GM12878 (cell line): ENCODE measurements around the gene FAM156B. TPM values are rescaled to one million over a fixed set of nuclear protein-coding genes. Genes with fewer than 3 reads are reported as not detected.

ENCODE experiments used
- ASH2L ChIP-seq: fragments of 300-600, 200-600 bp; sonication (generic); IDR thresholded peaks from 2 replicates; pipeline ENCODE4 v1.6.1; 2017; ENCODE audit warnings: low read depth, mild to moderate bottlenecking, borderline replicate concordance
- BCL11A ChIP-seq: IDR thresholded peaks from 2 replicates; pipeline ENCODE4 v1.6.1; 2011; ENCODE audit warnings: low read depth, low read length
- CBFB ChIP-seq: IDR thresholded peaks from 2 replicates; pipeline ENCODE4 v1.6.1; 2016; ENCODE audit warnings: antibody characterized with exemption, low read depth
- CHD4 ChIP-seq: fragments of 200-600 bp; sonication (generic); IDR thresholded peaks from 2 replicates; pipeline ENCODE4 v1.6.1; 2016; ENCODE audit warnings: mild to moderate bottlenecking
- EP300 ChIP-seq, 2 experiments: fragments of 150-350 bp in 1 of 2; IDR thresholded peaks; 2 replicates each; pipeline ENCODE4 v1.6.1; 2011 to 2012; ENCODE audit warnings: low read depth in 2 of 2, low read length in 2 of 2, borderline replicate concordance in 1 of 2, improper control_type of control experiment in 1 of 2, inconsistent platforms in 1 of 2; ENCODE audit not compliant: control insufficient read depth in 1 of 2
- FOXK2 ChIP-seq: fragments of 450-650 bp; IDR thresholded peaks from 2 replicates; pipeline ENCODE4 v1.6.1; 2017; ENCODE audit warnings: mild to moderate bottlenecking, moderate library complexity
- MEF2B ChIP-seq: fragments of 450-650 bp; IDR thresholded peaks from 2 replicates; pipeline ENCODE4 v1.6.1; 2018; ENCODE audit warnings: mild to moderate bottlenecking, moderate library complexity; ENCODE audit not compliant: partially characterized antibody, poor library complexity, severe bottlenecking
- RAD21 ChIP-seq: IDR thresholded peaks from 2 replicates; pipeline ENCODE4 v1.6.1; 2011; ENCODE audit warnings: mild to moderate bottlenecking, low read depth, low read length, moderate library complexity; ENCODE audit not compliant: insufficient read depth
- RCOR1 ChIP-seq: conservative IDR thresholded peaks from 2 replicates; pipeline ENCODE4 v1.6.1; 2012; ENCODE audit warnings: low read depth, low read length, improper control_type of control experiment
- REST ChIP-seq: IDR thresholded peaks from 2 replicates; pipeline ENCODE4 v1.6.1; 2012; ENCODE audit warnings: mild to moderate bottlenecking, low read depth, low read length
- SMAD5 ChIP-seq: IDR thresholded peaks from 2 replicates; pipeline ENCODE4 v1.6.1; 2016; ENCODE audit warnings: antibody characterized with exemption, low read depth
- YBX1 ChIP-seq: fragments of 450-650 bp; IDR thresholded peaks from 2 replicates; pipeline ENCODE4 v1.6.1; 2016; ENCODE audit warnings: antibody characterized with exemption
- ZBTB33 ChIP-seq: fragments of 450-650 bp; IDR thresholded peaks from 2 replicates; pipeline ENCODE4 v1.6.1; 2017; ENCODE audit warnings: mild to moderate bottlenecking
- ZBTB4 ChIP-seq: fragments of 450-650 bp; formaldehyde crosslinking; IDR thresholded peaks from 2 replicates; pipeline ENCODE4 v1.4.0; 2022; ENCODE audit warnings: mild to moderate bottlenecking, moderate library complexity
- polyA plus RNA-seq, 11 experiments: library from polyadenylated mRNA; depleted of rRNA in 4 of 11; unstranded in 6 of 11; stranded (reverse) in 5 of 11; fragments of >200 nt; fragmentation: Nextera tagmentation in 4 of 11; fragmentation: Illumina TruSeq in 1 of 11; extraction: Ambion mirVana in 4 of 11; extraction: Trizol in 1 of 11; gene quantifications; 1 replicate in 1 of 11; 2 replicates in 10 of 11; pipeline versions ENCODE4 v1.2.1 to v1.2.3, GENCODE V29; 2011 to 2016; ENCODE audit warnings: inconsistent platforms in 2 of 11, missing spikeins in 2 of 11, low read depth in 1 of 11
- total RNA-seq, 4 experiments: library from RNA; depleted of rRNA in 3 of 4; stranded (reverse); fragments of >200 nt in 3 of 4; fragmentation: Illumina TruSeq in 1 of 4; extraction: Trizol in 1 of 4; gene quantifications; 2 replicates each; pipeline versions ENCODE4 v1.2.1 to v1.2.3, GENCODE V29; 2013 to 2021
- TF ChIP-seq, protein P1 (sequence below): IDR thresholded peaks from 2 replicates; pipeline ENCODE4 v1.6.1; 2012; ENCODE audit warnings: low read depth, low read length, improper control_type of control experiment
- TF ChIP-seq, protein P2 (sequence below): fragments of 450-650 bp; IDR thresholded peaks from 2 replicates; pipeline ENCODE4 v1.6.1; 2018; ENCODE audit warnings: mild to moderate bottlenecking, low read depth, moderate library complexity; ENCODE audit not compliant: partially characterized antibody

FAM156B gene
- total and polyA plus RNA-seq, 10 of the 15 experiments (the other 5 are each of a cell fraction or from before 2014, with no cell fraction given), result 0.53 to 27.9 (median 16.8) TPM

- peak; percentile 88; the same call in 1 of the 2 replicates for TF ChIP-seq CBFB
- no peak for TF ChIP-seq CHD4
- TF ChIP-seq ZBTB33, result 0 out of 2 replicates have a peak, but pooled peaks have one; percentile 49
- no peak for TF ChIP-seq SMAD5
- TF ChIP-seq, protein P1, sequence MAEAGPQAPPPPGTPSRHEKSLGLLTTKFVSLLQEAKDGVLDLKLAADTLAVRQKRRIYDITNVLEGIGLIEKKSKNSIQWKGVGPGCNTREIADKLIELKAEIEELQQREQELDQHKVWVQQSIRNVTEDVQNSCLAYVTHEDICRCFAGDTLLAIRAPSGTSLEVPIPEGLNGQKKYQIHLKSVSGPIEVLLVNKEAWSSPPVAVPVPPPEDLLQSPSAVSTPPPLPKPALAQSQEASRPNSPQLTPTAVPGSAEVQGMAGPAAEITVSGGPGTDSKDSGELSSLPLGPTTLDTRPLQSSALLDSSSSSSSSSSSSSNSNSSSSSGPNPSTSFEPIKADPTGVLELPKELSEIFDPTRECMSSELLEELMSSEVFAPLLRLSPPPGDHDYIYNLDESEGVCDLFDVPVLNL, result no peak
- TF ChIP-seq BCL11A, result no peak
- no peak for TF ChIP-seq REST
- peak; percentile 90 for TF ChIP-seq RAD21
- TF ChIP-seq ASH2L, result no peak
- TF ChIP-seq ZBTB4 (CRISPR knock-in tag), result no peak
- no peak for TF ChIP-seq YBX1
- no peak for TF ChIP-seq RCOR1
- TF ChIP-seq MEF2B, result peak; percentile 21
- no peak for TF ChIP-seq FOXK2
- TF ChIP-seq EP300 (IDR thresholded peaks at IDR 0.05; ENCODE audit: borderline replicate concordance in 1 of 2, control insufficient read depth in 1 of 2, low read depth in 2 of 2, low read length in 2 of 2), result peak in 1 of 2 experiments; percentile 27; a peak in 1 of 4 replicates
- TF ChIP-seq, protein P2, sequence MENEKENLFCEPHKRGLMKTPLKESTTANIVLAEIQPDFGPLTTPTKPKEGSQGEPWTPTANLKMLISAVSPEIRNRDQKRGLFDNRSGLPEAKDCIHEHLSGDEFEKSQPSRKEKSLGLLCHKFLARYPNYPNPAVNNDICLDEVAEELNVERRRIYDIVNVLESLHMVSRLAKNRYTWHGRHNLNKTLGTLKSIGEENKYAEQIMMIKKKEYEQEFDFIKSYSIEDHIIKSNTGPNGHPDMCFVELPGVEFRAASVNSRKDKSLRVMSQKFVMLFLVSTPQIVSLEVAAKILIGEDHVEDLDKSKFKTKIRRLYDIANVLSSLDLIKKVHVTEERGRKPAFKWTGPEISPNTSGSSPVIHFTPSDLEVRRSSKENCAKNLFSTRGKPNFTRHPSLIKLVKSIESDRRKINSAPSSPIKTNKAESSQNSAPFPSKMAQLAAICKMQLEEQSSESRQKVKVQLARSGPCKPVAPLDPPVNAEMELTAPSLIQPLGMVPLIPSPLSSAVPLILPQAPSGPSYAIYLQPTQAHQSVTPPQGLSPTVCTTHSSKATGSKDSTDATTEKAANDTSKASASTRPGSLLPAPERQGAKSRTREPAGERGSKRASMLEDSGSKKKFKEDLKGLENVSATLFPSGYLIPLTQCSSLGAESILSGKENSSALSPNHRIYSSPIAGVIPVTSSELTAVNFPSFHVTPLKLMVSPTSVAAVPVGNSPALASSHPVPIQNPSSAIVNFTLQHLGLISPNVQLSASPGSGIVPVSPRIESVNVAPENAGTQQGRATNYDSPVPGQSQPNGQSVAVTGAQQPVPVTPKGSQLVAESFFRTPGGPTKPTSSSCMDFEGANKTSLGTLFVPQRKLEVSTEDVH, result no peak
Measured at GRCh38 chrX:52934704-52935469, 37.8 kb downstream of the FAM156B start (continued).
